H7 (cell line): ENCODE results near the gene RTP5. TPM values are rescaled to one million over a fixed set of nuclear protein-coding genes. Genes with fewer than 3 reads are reported as not detected.
"Not testable (repeated sequence)": the region's sequence is repeated elsewhere in the genome, so short reads cannot be mapped to it uniquely, and the experiment has no call there.

Experiments used
- DNase-seq: peaks from one replicate; pipeline ENCODE4 v3.0.0; 2012
- H3K27me3 ChIP-seq: 2 replicates; pipeline ENCODE4 v1.6.0; 2011; ENCODE audit warnings: mild to moderate bottlenecking, low read length; ENCODE audit not compliant: control insufficient read depth, insufficient read depth
- H3K36me3 ChIP-seq: replicated peaks from 2 replicates; pipeline ENCODE4 v1.5.1; 2011; ENCODE audit warnings: low read length; ENCODE audit not compliant: control insufficient read depth, insufficient read depth
- H3K4me3 ChIP-seq: 2 replicates; pipeline ENCODE4 v1.5.1; 2011; ENCODE audit warnings: low read depth, mild to moderate bottlenecking, control low read depth, low read length, moderate library complexity; ENCODE audit not compliant: insufficient read depth
- total RNA-seq: library from RNA; depleted of rRNA; stranded (reverse); fragments of >200 nt; shearing (Covaris generic); gene quantifications from 2 replicates; pipeline ENCODE4 v1.2.3, GENCODE V29; 2014; rRNA removed

The RTP5 gene
- total RNA-seq, result not detected in 2 replicates

DNA sequence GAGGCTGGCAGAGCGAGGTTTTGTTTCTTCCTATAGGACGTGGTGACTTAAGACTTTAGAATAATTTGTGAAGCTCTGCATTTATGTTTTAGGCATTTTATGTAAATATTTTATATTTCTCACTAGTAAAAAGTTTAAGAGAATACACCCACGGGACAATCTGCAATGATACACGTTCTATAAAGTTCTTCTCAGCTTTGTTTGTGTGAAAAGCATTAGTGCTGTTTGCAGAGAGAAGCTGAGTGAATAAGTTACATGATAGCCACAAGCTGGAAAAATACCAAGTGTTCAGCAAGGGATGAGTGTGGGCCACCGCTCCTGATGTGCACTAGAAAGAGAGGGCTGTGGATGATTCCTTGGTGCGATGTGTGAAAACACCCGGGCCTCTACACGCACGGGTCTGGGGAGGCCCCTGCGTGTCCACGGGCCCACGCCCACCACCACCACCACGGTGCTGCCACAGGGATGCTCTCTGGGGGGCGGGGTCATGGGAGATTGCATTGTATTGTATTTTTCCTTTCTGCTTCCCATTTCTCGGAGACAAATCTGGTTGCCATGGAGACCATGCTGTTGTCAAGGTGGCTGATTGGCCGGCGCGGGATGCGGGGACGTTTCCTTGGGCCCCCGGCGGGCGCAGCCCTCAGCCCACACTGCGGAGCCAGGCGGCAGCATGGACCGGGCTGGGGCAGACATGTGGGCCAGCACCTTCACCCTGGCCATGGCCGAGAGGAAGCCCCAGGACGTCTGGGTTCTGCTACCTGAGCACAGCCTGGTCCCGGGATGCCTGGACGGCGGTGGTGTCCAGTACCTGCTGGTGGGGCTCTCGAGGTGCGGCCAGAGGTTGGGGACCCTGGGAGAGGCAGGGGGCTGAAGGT lies at the start of gene RTP5:
Gene RTP5 (plus strand): TSS at position 643 of the 875 bp plus-strand sequence. CDS start 28 bp downstream, at position 671.
- no peaks in the 10 kb centered on the region for H3K27me3 ChIP-seq
- no peak within 1 kb of the TSS for H3K4me3 ChIP-seq
- DNase-seq, result peak; percentile 66
- H3K36me3 ChIP-seq, result no peaks in the 10 kb centered on the region

DNA sequence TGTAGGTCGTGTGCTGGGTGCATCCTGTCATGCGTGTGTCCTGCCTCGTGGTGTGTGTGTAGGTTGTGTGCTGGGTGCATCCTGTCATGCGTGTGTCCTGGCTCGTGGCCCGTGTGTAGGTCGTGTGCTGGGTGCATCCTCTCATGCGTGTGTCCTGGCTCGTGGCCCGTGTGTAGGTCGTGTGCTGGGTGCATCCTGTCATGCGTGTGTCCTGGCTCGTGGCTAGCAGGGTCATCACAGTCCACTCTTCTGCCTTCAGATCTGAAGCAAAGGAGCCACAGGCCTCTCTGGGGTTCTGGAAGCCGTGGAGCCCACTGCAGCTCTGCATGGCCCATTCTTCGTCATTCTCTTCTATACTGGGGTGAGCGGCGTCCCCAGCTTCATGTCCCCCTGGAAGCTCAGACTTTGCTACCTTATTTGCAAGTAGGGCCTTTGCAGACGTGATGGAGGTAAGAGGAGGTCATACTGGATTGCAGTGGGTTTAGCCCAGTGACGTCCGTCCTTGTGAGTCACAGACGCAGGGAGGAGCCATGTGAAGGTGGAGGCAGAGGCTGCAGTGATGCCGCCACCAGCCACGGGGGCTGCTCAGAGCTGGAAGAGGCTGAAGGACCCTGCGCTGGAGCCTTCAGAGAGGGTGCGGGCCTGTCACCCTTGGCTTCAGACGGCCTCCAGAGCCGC lies 49.4 kb upstream of the RTP5 start:
- H3K36me3 ChIP-seq, H3K4me3 ChIP-seq, DNase-seq, H3K27me3 ChIP-seq: not testable (repeated sequence)

DNA sequence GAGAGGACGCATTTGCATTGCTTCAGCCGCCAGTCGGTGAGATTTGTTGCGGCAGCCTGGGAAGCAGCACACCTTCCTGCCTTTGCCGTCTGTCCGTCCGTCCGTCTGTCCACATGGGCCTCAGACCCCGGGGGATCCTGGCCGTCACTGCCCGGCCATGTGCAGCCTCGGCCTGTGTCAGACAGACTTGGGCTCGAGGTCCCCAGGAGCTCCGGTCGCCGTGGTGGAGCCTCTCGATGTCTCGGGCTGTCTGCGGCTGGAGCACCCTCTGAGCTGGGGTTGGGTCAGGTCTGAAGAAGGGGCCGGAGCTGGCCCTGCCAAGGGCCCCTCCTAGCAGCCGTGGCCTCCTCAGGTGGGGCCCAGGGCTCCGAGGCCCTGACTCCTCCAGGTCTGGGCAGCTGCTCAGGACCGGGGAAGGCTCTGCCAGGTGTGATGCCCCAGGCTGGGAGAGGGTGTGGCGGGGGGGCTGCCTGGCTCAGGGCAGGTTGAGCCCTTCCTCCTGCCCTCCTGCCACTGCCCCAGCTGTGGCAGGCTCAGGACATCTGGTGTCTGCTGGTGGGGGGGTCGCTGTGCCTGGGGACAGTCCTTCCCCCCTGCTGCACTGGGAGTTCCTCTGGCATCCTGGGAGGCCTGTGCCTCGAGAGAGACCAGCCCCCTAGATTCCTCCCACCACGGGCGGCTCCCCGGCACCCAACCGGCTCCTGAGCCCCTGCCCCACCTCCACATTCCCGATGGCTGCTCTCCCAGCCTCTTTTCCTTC lies 48.7 kb upstream of the RTP5 start:
- no peak overlapping the region for H3K4me3 ChIP-seq
- peak; percentile 73 for DNase-seq
- no peaks in the 10 kb centered on the region for H3K36me3 ChIP-seq
- H3K27me3 ChIP-seq, result no peaks in the 10 kb centered on the region

DNA sequence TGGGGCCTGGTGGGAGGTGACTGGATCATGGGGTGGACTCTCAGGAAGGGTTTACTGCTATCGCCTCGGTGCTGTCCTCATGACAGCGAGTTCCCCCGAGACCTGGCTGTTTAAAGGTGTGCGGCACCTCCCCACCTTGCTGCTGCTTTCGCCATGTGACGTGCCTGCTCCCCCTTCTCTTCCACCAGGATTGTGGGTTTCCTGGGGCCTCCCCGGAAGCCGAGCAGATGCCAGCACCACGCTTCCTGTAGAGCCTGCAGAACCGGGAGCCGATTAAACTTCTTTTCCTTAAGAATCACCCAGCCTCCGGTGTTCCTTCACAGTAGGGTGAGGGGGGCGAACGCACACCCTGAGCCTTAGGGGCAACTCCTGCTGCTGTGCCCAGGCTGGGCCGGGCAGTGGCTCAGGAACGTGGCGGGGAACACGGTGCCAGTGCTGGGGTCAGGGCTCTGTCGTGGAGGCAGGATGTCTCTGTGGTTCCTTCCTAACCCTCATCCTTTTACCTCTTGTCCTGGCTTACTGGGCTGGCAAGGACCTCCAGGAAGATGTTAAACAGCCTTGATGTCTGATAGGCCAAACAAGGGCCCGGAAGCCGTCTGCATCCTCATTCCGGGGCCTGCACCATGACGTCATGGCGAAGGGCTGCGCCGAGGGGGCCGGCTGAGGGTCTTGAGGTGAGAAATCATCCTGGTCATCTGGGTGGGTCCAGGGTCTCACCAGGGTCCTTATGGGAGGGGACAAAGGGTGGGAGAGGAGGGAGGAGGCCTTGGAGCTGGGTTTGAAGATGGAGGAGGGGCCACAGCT lies 47.9 kb upstream of the RTP5 start:
- Histone ChIP-seq H3K4me3 (no peak overlapping the region), H3K36me3 (no peaks in the 10 kb centered on the region), H3K27me3 (no peaks in the 10 kb centered on the region)
- peak; percentile 53 for DNase-seq

DNA sequence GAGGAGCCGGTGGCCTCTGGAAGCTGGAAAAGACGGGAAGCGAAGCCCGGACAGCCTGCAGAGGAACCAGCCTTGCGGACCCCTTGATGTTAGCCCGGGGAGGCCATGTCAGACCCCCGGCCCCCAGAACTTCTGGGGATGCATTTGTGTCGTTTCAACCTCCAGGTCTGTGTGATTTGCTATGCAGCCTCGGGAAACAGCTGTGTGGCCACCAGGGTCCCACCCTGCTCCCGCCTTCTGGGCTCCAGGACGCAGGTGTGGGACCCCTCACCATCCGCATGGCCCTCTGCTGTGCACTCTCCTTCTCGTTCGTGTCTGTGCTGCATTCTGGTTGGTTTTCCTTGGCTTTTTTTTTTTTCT lies 47.3 kb upstream of the RTP5 start:
- H3K4me3 ChIP-seq, result no peak overlapping the region
- H3K27me3 ChIP-seq, result no peaks in the 10 kb centered on the region
- no peaks in the 10 kb centered on the region for H3K36me3 ChIP-seq
- DNase-seq, result peak; percentile 52

DNA sequence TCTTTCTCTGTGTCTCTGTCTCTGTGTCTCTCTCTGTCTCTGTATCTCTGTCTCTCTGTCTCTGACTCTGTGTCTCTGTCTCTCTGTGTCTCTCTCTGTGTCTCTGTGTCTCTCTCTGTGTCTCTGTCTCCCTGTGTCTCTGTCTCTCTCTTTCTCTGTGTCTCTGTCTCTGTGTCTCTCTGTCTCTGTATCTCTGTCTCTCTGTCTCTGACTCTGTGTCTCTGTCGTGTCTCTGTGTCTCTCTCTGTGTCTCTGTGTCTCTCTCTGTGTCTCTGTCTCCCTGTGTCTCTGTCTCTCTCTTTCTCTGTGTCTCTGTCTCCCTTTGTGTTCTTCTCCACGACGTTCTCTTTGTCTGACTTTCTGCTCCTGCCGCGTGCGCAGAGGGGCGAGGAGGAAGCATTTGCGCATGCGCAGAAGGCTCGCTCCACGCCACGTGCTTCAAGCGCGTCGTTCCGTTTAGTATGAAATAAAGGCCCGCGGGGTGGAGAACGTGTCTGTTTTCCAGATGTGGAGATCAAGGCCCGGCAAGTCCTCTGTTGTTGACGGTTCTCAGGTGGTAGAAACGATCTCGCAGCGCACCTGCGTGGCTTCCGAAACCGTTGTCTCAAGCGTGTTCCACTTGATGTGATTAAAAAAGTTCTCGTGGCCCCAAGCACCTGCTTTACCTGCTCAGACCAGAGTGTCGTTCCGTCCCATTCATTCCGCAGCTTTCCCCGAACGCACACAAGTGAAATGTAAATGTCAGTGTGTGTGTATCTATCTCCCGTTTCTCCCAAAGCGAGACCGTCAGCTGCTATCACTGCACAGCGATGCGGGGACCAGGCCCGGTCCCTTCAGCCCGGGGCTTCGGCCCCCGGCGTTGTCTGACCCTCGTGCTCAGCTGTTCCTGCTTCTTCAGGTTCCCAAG lies 45.7 kb upstream of the RTP5 start:
- DNase-seq, result peak; percentile 50
- not testable (repeated sequence) for H3K36me3 ChIP-seq

DNA sequence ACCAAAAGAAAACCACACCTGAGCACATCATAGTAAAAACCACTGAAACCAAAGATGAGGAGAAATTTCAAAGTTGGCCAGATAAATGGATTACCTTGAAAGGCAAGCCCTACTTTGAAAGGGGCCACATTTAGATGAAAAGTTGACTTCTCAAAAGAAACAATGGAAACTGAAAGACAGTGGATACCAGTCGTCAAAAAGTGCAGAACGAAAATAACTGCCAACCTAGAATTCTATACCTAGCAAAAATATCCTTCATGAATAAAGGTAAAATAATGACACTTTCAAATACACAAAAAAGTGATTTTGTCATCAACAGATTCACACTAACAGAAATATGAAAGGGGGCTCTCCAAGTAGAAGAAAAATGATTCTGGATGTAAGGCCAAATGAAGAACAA lies 42.1 kb upstream of the RTP5 start:
- H3K27me3 ChIP-seq, result no peaks in the 10 kb centered on the region
- no peaks in the 10 kb centered on the region for H3K36me3 ChIP-seq
- DNase-seq, result no peak
- H3K4me3 ChIP-seq, result no peak overlapping the region

More for the DNA sequence above, 45.7 kb upstream of the RTP5 start:
- not testable (repeated sequence) for H3K27me3 ChIP-seq, H3K4me3 ChIP-seq

DNA sequence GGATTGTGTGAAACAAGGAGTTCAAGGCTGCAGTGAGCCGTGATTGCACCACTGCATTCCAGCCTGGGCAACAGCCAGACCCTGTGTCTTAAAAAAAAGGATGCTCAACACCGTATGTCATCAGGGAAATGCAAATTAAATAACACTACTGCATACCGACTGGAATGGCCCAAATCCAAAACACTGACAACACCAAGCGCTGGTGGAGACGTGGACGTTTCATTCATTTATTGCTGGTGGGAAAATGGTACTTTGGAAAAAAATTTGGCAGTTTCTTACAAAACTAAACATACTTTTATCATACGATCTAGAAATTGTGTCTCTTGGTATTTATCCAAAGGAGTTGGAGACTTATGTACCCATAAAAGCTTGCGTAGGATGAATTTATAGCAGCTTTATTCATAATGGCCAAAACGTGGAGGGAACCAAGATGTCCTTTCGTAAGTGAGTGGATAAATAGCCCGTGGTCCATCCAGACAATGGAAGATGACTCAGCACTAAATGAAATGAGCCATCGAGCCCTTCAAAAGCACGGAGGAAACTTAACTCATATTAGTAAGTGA lies 36.3 kb upstream of the RTP5 start:
- no peaks in the 10 kb centered on the region for H3K36me3 ChIP-seq
- H3K27me3 ChIP-seq, result no peaks in the 10 kb centered on the region
- DNase-seq, result no peak
- H3K4me3 ChIP-seq, result no peak overlapping the region

DNA sequence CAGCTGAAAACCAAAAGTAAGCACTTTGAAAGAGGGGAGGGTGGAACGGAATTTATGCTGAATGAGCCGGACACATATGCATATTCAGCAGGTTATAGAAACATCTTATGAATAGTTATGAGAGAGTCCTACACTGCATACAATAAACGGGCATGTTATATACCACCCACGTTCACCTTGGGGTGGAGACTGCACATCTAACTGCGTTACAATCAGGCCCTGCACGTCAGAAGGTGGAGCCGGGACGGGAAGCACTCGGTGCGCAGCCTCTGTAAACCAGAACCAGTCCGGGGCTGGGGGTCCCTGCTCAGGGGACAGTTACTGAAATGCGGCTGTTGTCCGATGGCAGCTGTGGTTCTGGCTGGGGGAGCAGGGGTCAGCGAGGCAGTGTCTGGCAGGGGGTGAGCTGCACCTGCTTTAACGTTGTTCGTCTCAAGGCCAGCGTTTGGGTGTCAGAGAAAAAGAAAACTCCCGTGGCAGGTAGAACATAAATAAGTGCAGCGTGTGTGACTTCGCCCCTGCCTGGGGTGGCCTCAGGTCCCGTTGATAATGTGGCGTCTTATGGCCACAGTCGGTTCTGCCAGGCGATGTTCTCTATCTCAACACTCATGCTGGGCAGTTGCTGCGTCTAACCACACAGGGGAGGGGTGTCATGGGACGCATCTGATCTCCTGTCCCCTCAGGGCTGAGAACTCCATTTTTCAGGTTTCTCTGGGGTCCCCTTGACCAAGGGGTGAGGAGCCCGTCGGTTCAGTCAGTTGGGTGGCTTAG lies 35.6 kb upstream of the RTP5 start:
- not testable (repeated sequence) for DNase-seq, H3K27me3 ChIP-seq, H3K4me3 ChIP-seq, H3K36me3 ChIP-seq

DNA sequence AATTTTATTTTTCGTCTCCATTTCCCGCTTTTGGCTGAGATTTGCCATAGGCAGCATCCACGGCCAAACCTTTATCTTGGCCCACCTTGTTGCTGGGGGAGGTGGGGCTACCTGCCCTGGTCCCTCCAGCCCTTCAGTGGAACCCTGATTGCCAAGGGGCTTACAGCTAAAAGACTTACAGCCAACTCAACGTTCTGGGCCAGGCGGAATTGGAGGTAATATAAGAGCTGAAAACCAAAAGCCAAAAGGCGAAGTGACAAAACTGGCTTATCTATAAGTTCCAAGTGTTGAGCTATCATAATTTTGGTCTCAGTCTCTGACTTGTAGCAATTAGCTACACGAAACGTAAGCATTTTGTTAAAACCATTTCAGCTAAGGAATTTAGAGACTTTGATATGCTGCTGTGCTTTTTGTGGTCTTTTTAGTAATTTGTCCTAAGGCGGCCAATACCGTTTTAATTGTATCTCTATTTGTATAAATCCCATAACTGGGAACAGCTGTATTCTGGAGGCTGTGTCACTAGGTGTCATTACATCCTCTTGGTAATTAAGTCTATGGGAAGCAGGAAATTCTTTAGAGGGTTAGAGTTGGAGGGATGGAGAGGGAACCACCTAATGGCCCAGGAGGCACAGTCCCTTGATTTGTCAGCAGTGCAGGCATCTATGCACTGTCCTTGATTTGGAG lies 34.9 kb upstream of the RTP5 start:
- H3K27me3 ChIP-seq, result no peaks in the 10 kb centered on the region
- DNase-seq, result no peak
- no peak overlapping the region for H3K4me3 ChIP-seq
- H3K36me3 ChIP-seq, result no peaks in the 10 kb centered on the region

DNA sequence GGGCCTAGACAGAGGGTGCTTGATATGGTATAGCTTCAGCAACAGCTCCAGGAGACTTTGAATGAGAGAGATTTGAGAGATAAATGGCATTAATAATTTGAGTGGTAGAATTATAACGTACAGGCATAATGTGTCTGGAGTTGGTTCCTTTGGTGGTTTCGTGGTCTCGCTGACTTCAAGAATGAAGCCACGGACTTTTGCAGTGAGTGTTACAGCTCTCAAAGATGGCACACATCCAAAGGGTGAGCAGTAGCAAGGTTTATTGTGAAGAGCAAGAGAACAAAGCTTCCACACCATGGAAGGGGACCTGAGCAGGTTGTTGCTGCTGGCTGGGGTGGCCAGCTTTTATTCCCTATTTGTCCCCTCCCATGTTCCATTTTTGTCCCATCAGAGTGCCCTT lies 33.9 kb upstream of the RTP5 start:
- no peaks in the 10 kb centered on the region for H3K27me3 ChIP-seq
- no peak for DNase-seq
- no peak overlapping the region for H3K4me3 ChIP-seq
- no peaks in the 10 kb centered on the region for H3K36me3 ChIP-seq

DNA sequence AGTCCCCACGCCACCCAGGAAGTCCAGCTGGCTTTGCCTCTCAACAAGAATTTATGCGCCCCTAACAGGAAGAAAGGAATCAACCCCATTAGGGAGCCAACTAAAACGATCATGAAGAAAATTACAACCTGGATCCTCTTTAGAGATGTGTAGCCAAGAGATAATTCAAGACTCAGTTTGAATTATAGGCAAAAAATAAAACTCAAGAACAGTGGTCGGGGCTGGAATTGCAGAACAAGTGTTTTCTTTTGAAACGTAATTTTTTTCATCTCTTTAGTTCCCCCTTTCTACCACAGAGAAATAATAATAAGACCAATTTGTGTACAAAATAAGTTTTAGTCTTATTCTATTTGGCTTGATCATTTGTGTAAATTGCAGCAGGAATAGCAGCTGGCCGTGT lies 33.2 kb upstream of the RTP5 start:
- H3K36me3 ChIP-seq, result no peaks in the 10 kb centered on the region
- no peak for DNase-seq

More for the DNA sequence above, 33.2 kb upstream of the RTP5 start:
- no peaks in the 10 kb centered on the region for H3K27me3 ChIP-seq
- H3K4me3 ChIP-seq, result no peak overlapping the region
